OCI-LY7 (cell line): ENCODE measurements around the gene LRP8. TPM values are rescaled to one million over a fixed set of nuclear protein-coding genes. Genes with fewer than 3 reads are reported as not detected.

Source experiments
- BruUV-seq: library from RNA; stranded (reverse); fragments of 400-500 nt; replicated peaks from 2 replicates; lab custom pipeline; 2021; lab: Mats Ljungman, UMichigan
- CTCF ChIA-PET: fragments of 300-600 bp; sonication (Branson Sonifier 250); formaldehyde crosslinking; loops from one replicate; lab custom pipeline; 2022; ENCODE audit warnings: antibody characterized with exemption; ENCODE audit not compliant: unreplicated experiment; lab: Charles Lee
- POLR2A ChIA-PET: fragments of 300-600 bp; sonication (Branson Sonifier 250); formaldehyde crosslinking; loops from one replicate; lab custom pipeline; 2022; ENCODE audit warnings: antibody characterized with exemption; lab: Charles Lee
- DNase-seq: peaks from one replicate; pipeline ENCODE4 v3.0.0-alpha.2; 2015; ENCODE audit warnings: low spot score
- H2AFZ ChIP-seq: fragments of 200-600 bp; sonication (generic), shearing (Covaris generic); 2 replicates; pipeline ENCODE4 v1.6.1; 2014; ENCODE audit warnings: mild to moderate bottlenecking, antibody characterized with exemption, low read length, moderate library complexity
- H3K27ac ChIP-seq: fragments of 200-600 bp; sonication (generic); 2 replicates; pipeline ENCODE4 v1.5.1; 2014; ENCODE audit warnings: mixed run types, low read depth, mild to moderate bottlenecking, moderate library complexity, low read length, inconsistent platforms; ENCODE audit not compliant: poor library complexity, severe bottlenecking
- H3K36me3 ChIP-seq: fragments of 200-600 bp; sonication (generic); 2 replicates; pipeline ENCODE4 v1.6.1; 2014; ENCODE audit warnings: mild to moderate bottlenecking, antibody characterized with exemption, low read length, moderate library complexity, mixed read lengths; ENCODE audit not compliant: insufficient read depth
- H3K4me1 ChIP-seq: fragments of 200-600 bp; sonication (generic); 2 replicates; pipeline ENCODE4 v1.5.1; 2014; ENCODE audit warnings: mild to moderate bottlenecking, low read length; ENCODE audit not compliant: insufficient read depth, poor library complexity, severe bottlenecking
- H3K4me2 ChIP-seq: fragments of 200-600 bp; sonication (generic); 2 replicates; pipeline ENCODE4 v1.6.1; 2014; ENCODE audit warnings: mild to moderate bottlenecking, low read length
- H3K4me3 ChIP-seq: fragments of 200-600 bp; sonication (generic); 2 replicates; pipeline ENCODE4 v1.5.1; 2014; ENCODE audit warnings: mild to moderate bottlenecking, low read depth, low read length; ENCODE audit not compliant: poor library complexity, severe bottlenecking
- H3K79me2 ChIP-seq: fragments of 200-600 bp; sonication (generic); 2 replicates; pipeline ENCODE4 v1.6.1; 2016; ENCODE audit warnings: low read depth, mild to moderate bottlenecking, low read length, moderate library complexity, mixed read lengths; ENCODE audit not compliant: insufficient read depth
- H3K9me2 ChIP-seq: fragments of 200-600 bp; sonication (generic); 2 replicates; pipeline ENCODE4 v1.6.1; 2016; ENCODE audit warnings: mild to moderate bottlenecking, low read length, mixed read lengths; ENCODE audit not compliant: insufficient read depth
- H3K9me3 ChIP-seq: fragments of 200-600 bp; sonication (generic); 2 replicates; pipeline ENCODE4 v1.6.1; 2014; ENCODE audit warnings: mild to moderate bottlenecking, mixed run types, low read length, mixed read lengths
- H4K20me1 ChIP-seq: fragments of 200-600 bp; sonication (generic); 2 replicates; pipeline ENCODE4 v1.6.1; 2014; ENCODE audit warnings: mild to moderate bottlenecking, antibody characterized with exemption, low read length, moderate library complexity, mixed read lengths; ENCODE audit not compliant: insufficient read depth
- EZH2phosphoT487 ChIP-seq: fragments of 200-600 bp; sonication (generic); IDR thresholded peaks from 2 replicates; pipeline ENCODE4 v1.6.1; 2018; ENCODE audit warnings: low read depth, borderline replicate concordance, mild to moderate bottlenecking, mixed run types, antibody characterized with exemption, low read length, moderate library complexity, mixed read lengths
- intact Hi-C: fragments of 100-400 bp; cut with micrococcal nuclease; formaldehyde crosslinking; loops from one replicate; pipeline ENCODE4 v1.10.0; 2022; ENCODE audit not compliant: unreplicated experiment
- total RNA-seq, 2 experiments: library from RNA; depleted of rRNA in 1 of 2; stranded (reverse); fragments of >200 nt in 1 of 2; shearing (Covaris generic) in 1 of 2; gene quantifications; 2 replicates each; pipeline ENCODE4 v1.2.3, GENCODE V29; 2014 to 2022
- TF ChIP-seq, protein P1 (sequence below): fragments of 200-600 bp; sonication (generic); conservative IDR thresholded peaks from 2 replicates; pipeline ENCODE4 v1.5.1; 2014; ENCODE audit warnings: mild to moderate bottlenecking, antibody characterized with exemption, low read length, moderate library complexity, mixed read lengths

LRP8 gene
- total RNA-seq, 2 experiments from 2014 or later: 65.6 to 70.0 TPM

DNA sequence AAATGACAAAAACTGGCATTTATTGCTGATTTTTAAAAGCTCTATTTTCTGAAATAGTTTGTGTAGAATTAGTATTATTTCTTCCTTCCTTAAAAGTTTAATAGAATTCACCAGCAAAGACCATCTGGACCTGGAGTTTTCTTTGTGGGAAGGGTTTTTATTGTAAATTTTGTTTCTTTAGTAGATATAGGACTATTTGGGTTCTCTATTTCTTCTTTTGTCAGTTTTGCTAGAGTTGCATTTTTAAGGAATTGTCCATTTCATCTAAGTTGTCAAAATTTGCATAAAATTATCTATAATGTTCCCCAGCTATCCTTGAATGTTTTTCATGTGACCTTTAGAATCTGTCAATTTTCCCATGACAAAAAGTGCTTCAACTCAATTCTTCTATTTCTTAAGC, 28.8 kb upstream of the LRP8 start:
- no peak overlapping the region for H3K4me3 ChIP-seq
- H3K4me1 ChIP-seq: no peaks in the 10 kb centered on the region
- no peaks in the 10 kb centered on the region for H3K79me2 ChIP-seq
- no peak overlapping the region for H3K4me2 ChIP-seq
- no peak for DNase-seq
- no peaks in the 10 kb centered on the region for H3K36me3 ChIP-seq
- H3K27ac ChIP-seq: no peak overlapping the region
- H3K9me3 ChIP-seq: no peaks in the 10 kb centered on the region; the same call in 1 of the 2 replicates
- no peak overlapping the region for H2AFZ ChIP-seq
- no peaks in the 10 kb centered on the region for H4K20me1 ChIP-seq
- POLR2A ChIA-PET: no interaction called here
- CTCF ChIA-PET: no interaction called here
- H3K9me2 ChIP-seq: no peaks in the 10 kb centered on the region
- BruUV-seq: no TSS peak
- intact Hi-C loops: no loop called here
- TF ChIP-seq, protein P1, sequence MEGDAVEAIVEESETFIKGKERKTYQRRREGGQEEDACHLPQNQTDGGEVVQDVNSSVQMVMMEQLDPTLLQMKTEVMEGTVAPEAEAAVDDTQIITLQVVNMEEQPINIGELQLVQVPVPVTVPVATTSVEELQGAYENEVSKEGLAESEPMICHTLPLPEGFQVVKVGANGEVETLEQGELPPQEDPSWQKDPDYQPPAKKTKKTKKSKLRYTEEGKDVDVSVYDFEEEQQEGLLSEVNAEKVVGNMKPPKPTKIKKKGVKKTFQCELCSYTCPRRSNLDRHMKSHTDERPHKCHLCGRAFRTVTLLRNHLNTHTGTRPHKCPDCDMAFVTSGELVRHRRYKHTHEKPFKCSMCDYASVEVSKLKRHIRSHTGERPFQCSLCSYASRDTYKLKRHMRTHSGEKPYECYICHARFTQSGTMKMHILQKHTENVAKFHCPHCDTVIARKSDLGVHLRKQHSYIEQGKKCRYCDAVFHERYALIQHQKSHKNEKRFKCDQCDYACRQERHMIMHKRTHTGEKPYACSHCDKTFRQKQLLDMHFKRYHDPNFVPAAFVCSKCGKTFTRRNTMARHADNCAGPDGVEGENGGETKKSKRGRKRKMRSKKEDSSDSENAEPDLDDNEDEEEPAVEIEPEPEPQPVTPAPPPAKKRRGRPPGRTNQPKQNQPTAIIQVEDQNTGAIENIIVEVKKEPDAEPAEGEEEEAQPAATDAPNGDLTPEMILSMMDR: no peak
- TF ChIP-seq EZH2phosphoT487: no peak

DNA sequence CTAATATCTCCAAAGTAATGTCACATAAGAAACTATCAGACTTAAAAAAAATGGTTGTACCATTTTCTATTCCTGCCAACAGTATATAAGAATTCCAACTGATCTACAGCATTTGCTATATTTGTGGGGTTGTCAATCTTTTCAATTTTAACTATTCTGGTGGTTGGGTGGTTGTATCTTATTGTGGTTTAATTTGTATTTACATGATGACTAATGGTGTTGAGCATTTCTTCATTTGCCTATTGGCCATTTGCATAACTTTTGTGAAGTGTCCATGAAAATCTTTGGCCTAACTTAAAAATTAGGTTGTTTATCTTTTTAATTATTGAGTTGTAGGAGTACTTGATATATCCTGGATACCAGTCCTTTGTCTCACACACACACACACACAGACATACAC, 26.2 kb upstream of the LRP8 start:
- no peak overlapping the region for H3K4me2 ChIP-seq
- no peaks in the 10 kb centered on the region for H3K9me2 ChIP-seq
- TF ChIP-seq, protein P1: no peak
- no peak for TF ChIP-seq EZH2phosphoT487
- no peaks in the 10 kb centered on the region for H3K79me2 ChIP-seq
- H3K9me3 ChIP-seq: no peaks in the 10 kb centered on the region; the same call in 1 of the 2 replicates
- no peak for DNase-seq
- no TSS peak for BruUV-seq
- H4K20me1 ChIP-seq: no peaks in the 10 kb centered on the region
- intact Hi-C loops: no loop called here
- POLR2A ChIA-PET: no interaction called here
- H2AFZ ChIP-seq: no peak overlapping the region
- CTCF ChIA-PET: no interaction called here
- no peaks in the 10 kb centered on the region for H3K36me3 ChIP-seq
- no peaks in the 10 kb centered on the region for H3K4me1 ChIP-seq
- no peak overlapping the region for H3K27ac ChIP-seq
- H3K4me3 ChIP-seq: no peak overlapping the region

DNA sequence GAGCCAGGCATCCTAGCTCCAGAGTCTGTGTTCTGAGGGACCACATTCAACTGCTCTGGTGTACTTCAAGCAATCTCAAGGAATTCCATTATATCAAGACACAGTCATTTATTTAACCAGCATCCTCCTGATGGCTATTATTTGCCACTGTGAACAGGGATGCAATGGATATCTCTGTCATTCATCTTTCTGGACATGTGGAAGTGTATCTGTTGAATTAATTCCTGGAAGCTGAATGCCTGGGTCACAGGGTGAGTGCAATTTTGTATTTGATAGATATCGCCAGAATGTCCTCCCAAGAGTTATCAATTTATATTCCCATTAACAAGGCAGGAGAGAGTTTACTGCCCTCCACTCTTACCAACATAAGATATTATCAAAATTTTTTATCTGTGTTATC, 24.7 kb upstream of the LRP8 start:
- DNase-seq: no peak
- Histone ChIP-seq H2AFZ (no peak overlapping the region), H4K20me1 (no peaks in the 10 kb centered on the region), H3K36me3 (no peaks in the 10 kb centered on the region), H3K9me2 (no peaks in the 10 kb centered on the region), H3K4me3 (no peak overlapping the region), H3K4me2 (no peak overlapping the region), H3K4me1 (no peaks in the 10 kb centered on the region), H3K27ac (no peak overlapping the region), H3K79me2 (no peaks in the 10 kb centered on the region), H3K9me3 (no peaks in the 10 kb centered on the region)
- no TSS peak for BruUV-seq
- intact Hi-C loops: no loop called here
- ChIA-PET POLR2A (interaction anchor here (1.0 kb wide), 1 partner anchor 1057 kb away, joined by 3 read pairs; no protein-coding TSS in a partner anchor), CTCF (no interaction called here)
- TF ChIP-seq, protein P1: no peak
- no peak for TF ChIP-seq EZH2phosphoT487
